ENCODE data around the gene OGFRL1.
"Not testable (repeated sequence)": the region's sequence is repeated elsewhere in the genome, so short reads cannot be mapped to it uniquely, and the experiment has no call there.

The OGFRL1 gene

GRCh38 chr6:71288228-71289038 lies at the start of gene OGFRL1:
Gene OGFRL1, plus strand, starts transcription at chr6:71288811. Its CDS starts 126 bp downstream, at chr6:71288937.
- peak; percentile 63 to 80 for DNase-seq

GRCh38 chr6:71239694-71240093 lies 48.9 kb upstream of the OGFRL1 start:
- DNase-seq: no peak

GRCh38 chr6:71245265-71246049 lies 43.2 kb upstream of the OGFRL1 start:
- no peak for DNase-seq

- DNase-seq: no peak
These were observed 42.0 kb upstream of the OGFRL1 start for GRCh38 chr6:71246596-71246995.

GRCh38 chr6:71248306-71248765 lies 40.3 kb upstream of the OGFRL1 start:
- peak in 1 of 2 donors; percentile 82 for DNase-seq

- DNase-seq: no peak
These were observed 39.6 kb upstream of the OGFRL1 start for GRCh38 chr6:71248878-71249544.

GRCh38 chr6:71250099-71250602 lies 38.5 kb upstream of the OGFRL1 start:
- peak in 1 of 2 donors; percentile 30 for DNase-seq

GRCh38 chr6:71252410-71252809 lies 36.2 kb upstream of the OGFRL1 start:
- DNase-seq: peak in 1 of 2 donors; percentile 27

- DNase-seq: no peak
These were observed 35.7 kb upstream of the OGFRL1 start for GRCh38 chr6:71252960-71253359.

GRCh38 chr6:71254323-71254722 lies 34.3 kb upstream of the OGFRL1 start:
- DNase-seq: no peak

GRCh38 chr6:71258078-71258866 lies 30.3 kb upstream of the OGFRL1 start:
- no peak for DNase-seq

- no peak for DNase-seq
These were observed 28.6 kb upstream of the OGFRL1 start for GRCh38 chr6:71259888-71260604.

GRCh38 chr6:71262914-71263313 lies 25.7 kb upstream of the OGFRL1 start:
- DNase-seq: no peak

GRCh38 chr6:71266392-71266791 lies 22.2 kb upstream of the OGFRL1 start:
- DNase-seq: not testable (repeated sequence)

GRCh38 chr6:71268735-71269437 lies 19.7 kb upstream of the OGFRL1 start:
- DNase-seq: no peak

GRCh38 chr6:71277926-71278600 lies 10.5 kb upstream of the OGFRL1 start:
- no peak for DNase-seq

- DNase-seq: no peak
These were observed 9.3 kb upstream of the OGFRL1 start for GRCh38 chr6:71279321-71279720.

- DNase-seq: no peak
These were observed 8.9 kb upstream of the OGFRL1 start for GRCh38 chr6:71279740-71280139.

GRCh38 chr6:71280701-71281100 lies 7.9 kb upstream of the OGFRL1 start:
- DNase-seq: no peak

GRCh38 chr6:71284785-71285184 lies 3.8 kb upstream of the OGFRL1 start:
- DNase-seq: no peak
